Body of pancreas (tissue), 4 donors: ENCODE results near the gene TPD52L1. TPM values are rescaled to one million over a fixed set of nuclear protein-coding genes. Genes with fewer than 3 reads are reported as not detected.

Source experiments
- ATAC-seq: fragments of 150-250 bp; one replicate; pipeline ENCODE4 v1.9.1; 2016
- DNase-seq, 4 donors: peaks; one replicate each; pipeline ENCODE4 v3.0.0-alpha.2; 2019
- H3K27ac ChIP-seq, 4 donors: fragments of 200-600 bp; sonication (generic); 1 replicate in 3 of 4; 2 replicates in 1 of 4; pipeline versions ENCODE4 v1.5.1 to v1.6.1; 2016 to 2019; ENCODE audit warnings: mild to moderate bottlenecking in 1 of 4, mixed read lengths in 1 of 4, moderate library complexity in 1 of 4
- H3K27me3 ChIP-seq, 2 donors: fragments of 200-600 bp; sonication (generic); one replicate each; pipeline ENCODE4 v1.6.0; 2016; ENCODE audit warnings: mild to moderate bottlenecking in 1 of 2
- H3K36me3 ChIP-seq, 2 donors: fragments of 200-600 bp; sonication (generic); replicated peaks in 1 of 2; 2 replicates each; pipeline ENCODE4 v1.5.1; 2016; ENCODE audit warnings: low read depth in 2 of 2; ENCODE audit not compliant: insufficient read depth in 1 of 2
- H3K4me1 ChIP-seq: fragments of 200-600 bp; sonication (generic); one replicate; pipeline ENCODE4 v1.6.0; 2016
- H3K4me3 ChIP-seq, 2 donors: fragments of 200-600 bp; sonication (generic); 1 replicate in 1 of 2; 2 replicates in 1 of 2; pipeline ENCODE4 v1.5.1; 2016 to 2019
- H3K9me3 ChIP-seq, 3 donors: fragments of 200-600 bp; sonication (generic); 1 replicate in 2 of 3; 2 replicates in 1 of 3; pipeline ENCODE4 v1.5.1; 2016
- POLR2A ChIP-seq, 3 donors: fragments of 450-650 bp; IDR thresholded peaks; one replicate each; pipeline ENCODE4 v1.6.1; 2016; ENCODE audit warnings: antibody characterized with exemption in 3 of 3, mild to moderate bottlenecking in 2 of 3
- WGBS, 2 donors: methylation state at CpG; one replicate each; pipeline ENCODE4 v1.1.5; 2017; 5-methylcytosine and 5-hydroxymethylcytosine counted together
- intact Hi-C: fragments of 100-400 bp; cut with DNase I; formaldehyde crosslinking; loops from one replicate; pipeline ENCODE4 v1.15.1; 2023
- total RNA-seq, 2 donors: library from RNA; depleted of rRNA; stranded (reverse); fragments of >200 nt; gene quantifications; one replicate each; pipeline ENCODE4 v1.1.0, GENCODE V29; 2016
- TF ChIP-seq, protein P1 (sequence below), 7 experiments: fragments of 450-650 bp in 4 of 7; fragments of 200-600 bp in 3 of 7; sonication (generic) in 3 of 7; IDR thresholded peaks; one replicate each; pipeline ENCODE4 v1.5.1; 2016 to 2019; ENCODE audit warnings: antibody characterized with exemption in 7 of 7

Gene TPD52L1
- total RNA-seq, 2 donors from 2014 or later: 33.3 to 101 TPM

- no peak for TF ChIP-seq POLR2A (IDR thresholded peaks at IDR 0.05)
- TF ChIP-seq, protein P1, sequence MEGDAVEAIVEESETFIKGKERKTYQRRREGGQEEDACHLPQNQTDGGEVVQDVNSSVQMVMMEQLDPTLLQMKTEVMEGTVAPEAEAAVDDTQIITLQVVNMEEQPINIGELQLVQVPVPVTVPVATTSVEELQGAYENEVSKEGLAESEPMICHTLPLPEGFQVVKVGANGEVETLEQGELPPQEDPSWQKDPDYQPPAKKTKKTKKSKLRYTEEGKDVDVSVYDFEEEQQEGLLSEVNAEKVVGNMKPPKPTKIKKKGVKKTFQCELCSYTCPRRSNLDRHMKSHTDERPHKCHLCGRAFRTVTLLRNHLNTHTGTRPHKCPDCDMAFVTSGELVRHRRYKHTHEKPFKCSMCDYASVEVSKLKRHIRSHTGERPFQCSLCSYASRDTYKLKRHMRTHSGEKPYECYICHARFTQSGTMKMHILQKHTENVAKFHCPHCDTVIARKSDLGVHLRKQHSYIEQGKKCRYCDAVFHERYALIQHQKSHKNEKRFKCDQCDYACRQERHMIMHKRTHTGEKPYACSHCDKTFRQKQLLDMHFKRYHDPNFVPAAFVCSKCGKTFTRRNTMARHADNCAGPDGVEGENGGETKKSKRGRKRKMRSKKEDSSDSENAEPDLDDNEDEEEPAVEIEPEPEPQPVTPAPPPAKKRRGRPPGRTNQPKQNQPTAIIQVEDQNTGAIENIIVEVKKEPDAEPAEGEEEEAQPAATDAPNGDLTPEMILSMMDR (IDR thresholded peaks at IDR 0.05): no peak
- Histone ChIP-seq H3K36me3 (peaks cover 0 to 5% of the 10 kb centered on the region in 2 donors), H3K27ac (no peak overlapping the region)
Observed at GRCh38 chr6:125287718-125288117, 134.1 kb downstream of the TPD52L1 start.

GRCh38 chr6:125293587-125293986 is 140.0 kb downstream of the TPD52L1 start:
- Histone ChIP-seq H3K4me3 (no peak overlapping the region), H3K27ac (no peak overlapping the region), H3K9me3 (no peaks in the 10 kb centered on the region), H3K4me1 (peaks cover 8% of the 10 kb centered on the region), H3K27me3 (no peaks in the 10 kb centered on the region), H3K36me3 (peaks cover 0 to 11% of the 10 kb centered on the region in 2 donors)
- DNase-seq (no peak), ATAC-seq (no peak)
- intact Hi-C loops: no loop called here
- TF ChIP-seq, protein P1 (IDR thresholded peaks at IDR 0.05): no peak
- no peak for TF ChIP-seq POLR2A (IDR thresholded peaks at IDR 0.05)
- 88 to 90% methylated on average over 3 of the region's 3 CpGs for WGBS, 2 donors

More at GRCh38 chr6:125287718-125288117, 134.1 kb downstream of the TPD52L1 start:
- ATAC-seq (no peak), DNase-seq (no peak)
- Histone ChIP-seq H3K9me3 (no peaks in the 10 kb centered on the region), H3K4me3 (no peak overlapping the region), H3K27me3 (no peaks in the 10 kb centered on the region), H3K4me1 (no peaks in the 10 kb centered on the region)
- 89 to 92% methylated on average over 9 of the region's 9 CpGs for WGBS, 2 donors
- intact Hi-C loops: no loop called here

- 92 to 96% methylated on average over 1 of the region's 1 CpG for WGBS, 2 donors
- Histone ChIP-seq H3K4me1 (peaks cover 8% of the 10 kb centered on the region), H3K27ac (no peak overlapping the region), H3K9me3 (no peaks in the 10 kb centered on the region), H3K4me3 (no peak overlapping the region), H3K36me3 (peaks cover 0 to 11% of the 10 kb centered on the region in 2 donors), H3K27me3 (no peaks in the 10 kb centered on the region)
- DNase-seq: no peak
- no peak for ATAC-seq
- intact Hi-C loops: no loop called here
- TF ChIP-seq, protein P1 (IDR thresholded peaks at IDR 0.05): no peak
- no peak for TF ChIP-seq POLR2A (IDR thresholded peaks at IDR 0.05)
Observed at GRCh38 chr6:125294036-125294435, 140.5 kb downstream of the TPD52L1 start.

DNA sequence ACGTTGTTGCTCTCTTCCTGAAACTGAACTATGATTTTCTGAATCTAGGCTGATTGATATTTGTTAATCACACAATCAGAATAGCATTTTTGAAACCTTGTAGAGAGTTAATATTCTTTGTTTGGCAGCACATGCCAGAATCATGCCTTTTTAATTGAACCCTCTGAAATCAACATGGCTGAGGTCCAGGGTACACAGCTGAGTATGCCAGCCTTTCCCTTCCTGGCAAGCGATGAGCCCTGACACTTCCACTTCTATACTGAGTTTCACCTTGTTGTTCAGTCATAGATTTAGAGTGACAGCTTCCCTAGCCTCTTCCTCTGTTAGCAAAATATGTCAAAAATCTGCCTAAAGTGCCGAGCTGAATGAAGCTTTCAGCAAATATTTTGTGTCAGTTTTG is 141.4 kb downstream of the TPD52L1 start:
- H3K4me3 ChIP-seq: no peak overlapping the region
- ATAC-seq (no peak), DNase-seq (peak in 2 of 4 donors; percentile 34 to 46)
- WGBS, 2 donors: 38 to 40% methylated on average over 3 of the region's 3 CpGs
- peaks cover 0 to 11% of the 10 kb centered on the region in 2 donors for H3K36me3 ChIP-seq
- intact Hi-C loops: no loop called here
- TF ChIP-seq, protein P1 (IDR thresholded peaks at IDR 0.05): no peak
- TF ChIP-seq POLR2A (IDR thresholded peaks at IDR 0.05): no peak
- no peaks in the 10 kb centered on the region for H3K27me3 ChIP-seq
- no peaks in the 10 kb centered on the region for H3K9me3 ChIP-seq
- H3K4me1 ChIP-seq: peaks cover 9% of the 10 kb centered on the region
- H3K27ac ChIP-seq: peak overlapping the region in 1 of 4 donors; percentile 4

DNA sequence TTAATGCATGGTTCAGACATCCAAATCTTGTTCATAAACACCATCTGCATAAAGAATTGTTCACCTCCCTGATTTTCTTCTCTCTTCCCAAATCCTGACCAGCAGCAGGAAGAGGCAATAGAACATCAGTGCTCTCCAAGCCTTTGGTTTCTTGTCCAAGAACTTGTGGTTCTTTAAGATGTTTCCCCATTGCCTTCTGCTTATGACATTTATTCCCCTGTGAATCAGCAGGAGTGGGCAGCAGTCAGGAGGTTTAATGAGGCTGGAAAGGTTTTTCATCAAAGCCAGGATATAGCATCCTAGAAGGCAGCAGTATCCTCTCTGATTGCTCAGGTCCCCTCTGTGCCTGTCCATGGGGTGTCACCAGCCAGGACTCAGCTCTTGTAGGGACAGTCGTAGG is 142.9 kb downstream of the TPD52L1 start:
- DNase-seq (no peak), ATAC-seq (no peak)
- Histone ChIP-seq H3K27me3 (no peaks in the 10 kb centered on the region), H3K4me3 (no peak overlapping the region), H3K4me1 (peaks cover 20% of the 10 kb centered on the region), H3K27ac (no peak overlapping the region), H3K36me3 (peaks cover 0 to 11% of the 10 kb centered on the region in 2 donors), H3K9me3 (no peaks in the 10 kb centered on the region)
- WGBS, 2 donors: 67 to 71% methylated on average over 1 of the region's 1 CpG
- TF ChIP-seq, protein P1 (IDR thresholded peaks at IDR 0.05): no peak
- TF ChIP-seq POLR2A (IDR thresholded peaks at IDR 0.05): no peak
- intact Hi-C loops: no loop called here
